ENCODE data around the gene UBFD1.
"Not testable (repeated sequence)": the region's sequence is repeated elsewhere in the genome, so short reads cannot be mapped to it uniquely, and the experiment has no call there.

UBFD1 gene

DNA sequence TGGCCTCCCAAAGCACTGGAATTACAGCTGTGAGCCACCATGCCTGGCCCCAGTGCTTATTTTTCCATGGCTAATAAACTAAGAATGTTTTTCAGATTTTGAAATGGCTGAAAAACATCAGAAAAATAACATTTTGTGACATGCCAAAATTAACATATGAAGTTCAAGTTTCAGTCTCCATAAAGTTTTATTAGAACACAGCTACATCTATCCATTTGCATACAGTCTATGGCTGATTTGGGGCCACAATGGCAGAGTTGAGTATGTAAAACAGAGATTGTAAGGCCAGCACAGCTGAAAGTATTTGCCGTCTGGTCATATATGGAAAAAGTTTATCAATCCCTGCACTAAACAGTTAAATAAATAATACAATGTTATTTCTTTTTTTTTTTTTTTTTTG lies 52.4 kb downstream of the UBFD1 start:
- no peak for DNase-seq (ENCODE audit: low read depth)

DNA sequence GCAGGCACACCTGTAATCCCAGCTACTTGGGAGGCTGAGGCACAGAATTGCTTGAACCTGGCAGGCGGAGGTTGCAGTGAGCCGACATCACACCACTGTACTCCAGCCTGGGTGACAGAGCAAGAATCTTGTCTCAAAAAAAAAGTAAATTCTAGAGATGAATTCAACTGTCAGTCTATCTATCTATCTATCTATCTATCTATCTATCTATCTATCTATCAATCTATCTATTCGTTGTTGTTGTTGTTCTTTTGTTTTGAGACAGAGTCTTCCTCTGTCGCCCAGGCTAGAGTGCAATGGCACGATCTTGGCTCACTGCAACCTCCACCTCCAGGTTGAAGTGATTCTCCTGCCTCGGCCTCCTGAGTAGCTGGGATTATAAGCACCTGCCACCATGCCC lies 53.4 kb downstream of the UBFD1 start:
- not testable (repeated sequence) for DNase-seq (ENCODE audit: low read depth)

DNA sequence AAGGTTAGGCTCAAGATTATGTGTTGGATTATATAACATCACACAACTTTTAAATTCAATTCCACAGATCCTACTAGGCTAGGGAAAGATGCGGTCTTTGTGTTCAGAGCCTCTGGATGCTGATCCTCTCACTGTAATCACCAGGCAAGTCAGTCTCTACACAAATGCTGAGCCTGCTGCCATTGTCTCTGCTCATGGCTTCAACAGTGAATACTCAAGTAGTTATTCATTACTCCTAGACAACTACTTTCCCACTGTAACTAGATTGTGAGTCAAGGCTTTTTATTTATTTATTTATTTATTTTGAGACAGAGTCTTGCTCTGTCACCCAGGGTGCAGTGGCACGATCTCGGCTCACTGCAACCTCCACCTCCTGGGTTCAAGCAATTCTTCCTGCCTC lies 54.4 kb downstream of the UBFD1 start:
- no peak for DNase-seq (ENCODE audit: low read depth)

DNA sequence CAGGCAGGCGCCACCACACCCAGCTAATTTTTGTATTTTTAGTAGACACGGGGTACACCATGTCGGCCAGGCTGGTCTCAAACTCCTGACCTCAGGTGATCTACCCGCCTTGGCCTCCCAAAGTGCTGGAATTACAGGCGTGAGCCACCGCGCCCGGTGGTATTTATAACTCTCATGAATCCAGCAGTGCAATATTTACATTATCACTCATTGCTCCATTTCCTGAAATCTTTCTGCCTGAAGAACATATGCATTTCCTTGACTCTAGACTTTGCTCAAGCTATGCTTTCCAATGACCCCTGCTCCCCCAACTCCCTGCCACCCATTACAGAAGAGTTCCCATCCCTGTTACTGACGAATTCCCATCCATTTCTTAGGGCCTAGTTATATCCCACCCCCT lies 58.3 kb downstream of the UBFD1 start:
- no peak for DNase-seq (ENCODE audit: low read depth)

Data from stimulated activated CD8-positive, alpha-beta memory T cell treated with anti-CD3 and anti-CD28 coated beads, Interleukin-15, amount 100 ng/mL, for 1 hour (primary cell).